H54 (cell line): Measurements from ENCODE around the gene GRAMD2A.
A peak's percentile ranks its signal among the peaks of the same experiment; 100 is the strongest.

Experiments
- DNase-seq: peaks from one replicate; pipeline ENCODE4 v3.0.0; 2011; ENCODE audit warnings: low spot score, mixed read lengths; ENCODE audit not compliant: insufficient read length
- FAIRE-seq: peaks from 3 replicates; lab custom pipeline; 2011; peaks lifted over from hg19 to GRCh38; lab: Jason Lieb, UNC
- POLR2A ChIP-seq: IDR thresholded peaks from 2 replicates; pipeline ENCODE4 v1.6.1; 2011; ENCODE audit warnings: low read depth, mild to moderate bottlenecking, low read length

GRAMD2A gene

GRCh38 chr15:72189250-72189902 is 8.2 kb downstream of the GRAMD2A start:
- no peak for DNase-seq
- no peak for TF ChIP-seq POLR2A
- FAIRE-seq = no peak

GRCh38 chr15:72184165-72184811 is 13.3 kb downstream of the GRAMD2A start:
- DNase-seq (no peak), FAIRE-seq (no peak)
- TF ChIP-seq POLR2A = 0 out of 2 replicates have a peak, but pooled peaks have one; percentile 36

GRCh38 chr15:72183781-72184164 is 13.8 kb downstream of the GRAMD2A start:
- FAIRE-seq = no peak
- DNase-seq = no peak
- TF ChIP-seq POLR2A = no peak

- DNase-seq (no peak), FAIRE-seq (no peak)
- no peak for TF ChIP-seq POLR2A
Observed at GRCh38 chr15:72182673-72183072, 14.9 kb downstream of the GRAMD2A start.

GRCh38 chr15:72182244-72182643 is 15.3 kb downstream of the GRAMD2A start:
- FAIRE-seq = no peak
- DNase-seq = no peak
- TF ChIP-seq POLR2A = no peak

GRCh38 chr15:72180761-72181324 is 16.7 kb downstream of the GRAMD2A start:
- no peak for TF ChIP-seq POLR2A
- DNase-seq = no peak
- no peak for FAIRE-seq

GRCh38 chr15:72179950-72180581 is 17.5 kb downstream of the GRAMD2A start:
- FAIRE-seq (no peak), DNase-seq (no peak)
- TF ChIP-seq POLR2A = no peak

GRCh38 chr15:72178976-72179585 is 18.5 kb downstream of the GRAMD2A start:
- DNase-seq = no peak
- TF ChIP-seq POLR2A = no peak
- FAIRE-seq = no peak

- no peak for TF ChIP-seq POLR2A
- FAIRE-seq = no peak
Observed at GRCh38 chr15:72176743-72177142, 20.8 kb downstream of the GRAMD2A start.

GRCh38 chr15:72176159-72176558 is 21.4 kb downstream of the GRAMD2A start:
- no peak for TF ChIP-seq POLR2A
- DNase-seq = no peak
- FAIRE-seq = no peak

More at GRCh38 chr15:72176743-72177142, 20.8 kb downstream of the GRAMD2A start:
- no peak for DNase-seq

- FAIRE-seq (no peak), DNase-seq (no peak)
- TF ChIP-seq POLR2A = no peak
Observed at GRCh38 chr15:72175186-72176044, 22.2 kb downstream of the GRAMD2A start.

GRCh38 chr15:72174551-72175165 is 22.9 kb downstream of the GRAMD2A start:
- FAIRE-seq (no peak), DNase-seq (no peak)
- no peak for TF ChIP-seq POLR2A
